ENCODE results near the gene OR12D2. TPM values are rescaled to one million over a fixed set of nuclear protein-coding genes. Genes with fewer than 3 reads are reported as not detected.
"Not testable (repeated sequence)": the region's sequence is repeated elsewhere in the genome, so short reads cannot be mapped to it uniquely, and the experiment has no call there.

Gene OR12D2
- total RNA-seq (not detected), polyA plus RNA-seq (not detected)
- long read RNA-seq, donor 1: 0 reads
- long read RNA-seq, donor 2: 0 reads
- long read RNA-seq, donor 3: 0 reads
- long read RNA-seq, donor 4: 0 reads
- long read RNA-seq, donor 5: 0 reads
- long read RNA-seq, donor 6: 0 reads
- long read RNA-seq, donor 7: 0 reads
- long read RNA-seq, donor 8: 0 reads
- long read RNA-seq, donor 9: 0 reads
- long read RNA-seq, donor 10: 0 reads

GRCh38 chr6:29395331-29395730, at the start of gene OR12D2:
Gene OR12D2 (plus strand): TSS chr6:29395631. CDS start chr6:29396700, 1,069 bp downstream.
- Histone ChIP-seq H3K9me3 (no peaks in the 10 kb centered on the region), H3K4me3 (no peak within 1 kb of the TSS), H3K27ac (no peak within 1 kb of the TSS), H3K4me1 (no peaks in the 10 kb centered on the region), H3K27me3 (peaks cover 0 to 10% (median 0%) of the 10 kb centered on the region in 3 donors), H3K36me3 (no peaks in the 10 kb centered on the region)
- DNase-seq: no peak
- no peak for TF ChIP-seq POLR2A (IDR thresholded peaks at IDR 0.05)
- TF ChIP-seq CTCF (IDR thresholded peaks at IDR 0.05): no peak
- TF ChIP-seq POLR2AphosphoS5 (IDR thresholded peaks at IDR 0.05): no peak
- TF ChIP-seq EP300 (IDR thresholded peaks at IDR 0.05): no peak
- intact Hi-C loops (cut with DNase I; ENCODE audit: low total_unique reads): no loop called here

GRCh38 chr6:29349348-29349747, 46.1 kb upstream of the OR12D2 start:
- H3K4me1 ChIP-seq; H3K4me3 ChIP-seq; H3K27me3 ChIP-seq; intact Hi-C loops (cut with DNase I; ENCODE audit: low total_unique reads); H3K27ac ChIP-seq; DNase-seq; H3K36me3 ChIP-seq: not testable (repeated sequence)
- peaks cover 0 to 21% (median 5%) of the 10 kb centered on the region in 4 donors for H3K9me3 ChIP-seq
- WGBS, 5 donors: 92 to 98% (median 96%) methylated on average over 3 of the region's 3 CpGs

GRCh38 chr6:29354980-29355379, 40.5 kb upstream of the OR12D2 start:
- H3K4me3 ChIP-seq: no peak overlapping the region
- H3K4me1 ChIP-seq: no peaks in the 10 kb centered on the region
- intact Hi-C loops (cut with DNase I; ENCODE audit: low total_unique reads): no loop called here
- peaks cover 0 to 15% (median 5%) of the 10 kb centered on the region in 4 donors for H3K9me3 ChIP-seq
- no peak for DNase-seq
- no peak overlapping the region for H3K27ac ChIP-seq
- no peaks in the 10 kb centered on the region for H3K36me3 ChIP-seq
- TF ChIP-seq CTCF (IDR thresholded peaks at IDR 0.05) (no peak), POLR2AphosphoS5 (IDR thresholded peaks at IDR 0.05) (no peak), EP300 (IDR thresholded peaks at IDR 0.05) (no peak), POLR2A (IDR thresholded peaks at IDR 0.05) (no peak)
- H3K27me3 ChIP-seq: no peaks in the 10 kb centered on the region

GRCh38 chr6:29355603-29356002, 39.8 kb upstream of the OR12D2 start:
- Histone ChIP-seq H3K27me3 (no peaks in the 10 kb centered on the region), H3K4me3 (no peak overlapping the region), H3K9me3 (peaks cover 0 to 11% (median 3%) of the 10 kb centered on the region in 4 donors), H3K27ac (no peak overlapping the region), H3K36me3 (no peaks in the 10 kb centered on the region), H3K4me1 (no peaks in the 10 kb centered on the region)
- no peak for DNase-seq
- 43 to 63% (median 52%) methylated on average over 1 of the region's 1 CpG for WGBS, 5 donors
- no peak for TF ChIP-seq CTCF (IDR thresholded peaks at IDR 0.05)
- no peak for TF ChIP-seq EP300 (IDR thresholded peaks at IDR 0.05)
- TF ChIP-seq POLR2A (IDR thresholded peaks at IDR 0.05): no peak
- TF ChIP-seq POLR2AphosphoS5 (IDR thresholded peaks at IDR 0.05): no peak
- intact Hi-C loops (cut with DNase I; ENCODE audit: low total_unique reads): no loop called here

GRCh38 chr6:29368765-29369164, 26.7 kb upstream of the OR12D2 start, which contains the start of gene OR5V1:
Gene OR5V1 (minus strand): TSS chr6:29368865. CDS start chr6:29356195, 12,670 bp downstream.
- intact Hi-C loops (cut with DNase I; ENCODE audit: low total_unique reads): no loop called here
- Histone ChIP-seq H3K4me3 (no peak within 1 kb of the TSS), H3K4me1 (no peaks in the 10 kb centered on the region), H3K27me3 (no peaks in the 10 kb centered on the region), H3K27ac (no peak within 1 kb of the TSS), H3K36me3 (no peaks in the 10 kb centered on the region), H3K9me3 (peaks cover 0 to 6% (median 0%) of the 10 kb centered on the region in 4 donors)
- WGBS, 5 donors: 65 to 80% (median 79%) methylated on average over 3 of the region's 3 CpGs
- no peak for DNase-seq
- TF ChIP-seq POLR2AphosphoS5 (IDR thresholded peaks at IDR 0.05) (no peak), POLR2A (IDR thresholded peaks at IDR 0.05) (no peak)

Measured in stomach (tissue), 19 donors.